ENCODE measurements around the gene SPHKAP.

Gene SPHKAP

GRCh38 chr2:228056293-228057097, 125.0 kb downstream of the SPHKAP start:
- Histone ChIP-seq H3K4me1 (no peaks in the 10 kb centered on the region), H3K4me3 (ENCODE audit: low read depth, low read length) (no peak overlapping the region), H3K27me3 (no peaks in the 10 kb centered on the region), H3K9me3 (no peaks in the 10 kb centered on the region), H3K36me3 (no peaks in the 10 kb centered on the region)
- no peak for DNase-seq
- no peak for TF ChIP-seq CTCF (IDR thresholded peaks at IDR 0.05; ENCODE audit: low read depth, low read length)

- peak; percentile 41 for TF ChIP-seq CTCF (IDR thresholded peaks at IDR 0.05; ENCODE audit: low read depth, low read length)
- Histone ChIP-seq H3K27me3 (no peaks in the 10 kb centered on the region), H3K9me3 (no peaks in the 10 kb centered on the region; the same call in 1 of the 2 replicates), H3K4me1 (no peaks in the 10 kb centered on the region), H3K36me3 (no peaks in the 10 kb centered on the region), H3K4me3 (ENCODE audit: low read depth, low read length) (no peak overlapping the region)
- DNase-seq: no peak
Observed at GRCh38 chr2:228048838-228049490, 132.5 kb downstream of the SPHKAP start.

GRCh38 chr2:228040995-228041394, 140.5 kb downstream of the SPHKAP start:
- H3K9me3 ChIP-seq: no peaks in the 10 kb centered on the region

GRCh38 chr2:228039752-228040534, 141.5 kb downstream of the SPHKAP start:
- Histone ChIP-seq H3K27me3 (no peaks in the 10 kb centered on the region), H3K9me3 (no peaks in the 10 kb centered on the region), H3K4me3 (ENCODE audit: low read depth, low read length) (no peak overlapping the region), H3K4me1 (no peaks in the 10 kb centered on the region), H3K36me3 (no peaks in the 10 kb centered on the region)
- TF ChIP-seq CTCF (IDR thresholded peaks at IDR 0.05; ENCODE audit: low read depth, low read length): peak; percentile 57
- DNase-seq: no peak

More at GRCh38 chr2:228040995-228041394, 140.5 kb downstream of the SPHKAP start:
- TF ChIP-seq CTCF (IDR thresholded peaks at IDR 0.05; ENCODE audit: low read depth, low read length): no peak
- Histone ChIP-seq H3K27me3 (no peaks in the 10 kb centered on the region), H3K4me3 (ENCODE audit: low read depth, low read length) (no peak overlapping the region), H3K4me1 (no peaks in the 10 kb centered on the region), H3K36me3 (no peaks in the 10 kb centered on the region)
- DNase-seq: no peak

GRCh38 chr2:228038967-228039366, 142.5 kb downstream of the SPHKAP start:
- H3K4me1 ChIP-seq: no peaks in the 10 kb centered on the region
- DNase-seq: no peak
- no peaks in the 10 kb centered on the region for H3K27me3 ChIP-seq
- no peak for TF ChIP-seq CTCF (IDR thresholded peaks at IDR 0.05; ENCODE audit: low read depth, low read length)
- H3K4me3 ChIP-seq (ENCODE audit: low read depth, low read length): no peak overlapping the region
- H3K36me3 ChIP-seq: no peaks in the 10 kb centered on the region
- H3K9me3 ChIP-seq: no peaks in the 10 kb centered on the region

Data from BE2C (cell line).